K562 treated with DMSO at 1 percent for 12 hours (cell line): ENCODE results near the gene TTC28. TPM values are rescaled to one million over a fixed set of nuclear protein-coding genes. Genes with fewer than 3 reads are reported as not detected.

ENCODE experiments used
- total RNA-seq: library from RNA; unstranded; fragments of 300-600 nt; gene quantifications from 2 replicates; pipeline ENCODE4 v1.2.3, GENCODE V29; 2022; ENCODE audit not compliant: insufficient read depth

Gene TTC28
- total RNA-seq: 2.2 and 13.3 TPM in 2 replicates

DNA sequence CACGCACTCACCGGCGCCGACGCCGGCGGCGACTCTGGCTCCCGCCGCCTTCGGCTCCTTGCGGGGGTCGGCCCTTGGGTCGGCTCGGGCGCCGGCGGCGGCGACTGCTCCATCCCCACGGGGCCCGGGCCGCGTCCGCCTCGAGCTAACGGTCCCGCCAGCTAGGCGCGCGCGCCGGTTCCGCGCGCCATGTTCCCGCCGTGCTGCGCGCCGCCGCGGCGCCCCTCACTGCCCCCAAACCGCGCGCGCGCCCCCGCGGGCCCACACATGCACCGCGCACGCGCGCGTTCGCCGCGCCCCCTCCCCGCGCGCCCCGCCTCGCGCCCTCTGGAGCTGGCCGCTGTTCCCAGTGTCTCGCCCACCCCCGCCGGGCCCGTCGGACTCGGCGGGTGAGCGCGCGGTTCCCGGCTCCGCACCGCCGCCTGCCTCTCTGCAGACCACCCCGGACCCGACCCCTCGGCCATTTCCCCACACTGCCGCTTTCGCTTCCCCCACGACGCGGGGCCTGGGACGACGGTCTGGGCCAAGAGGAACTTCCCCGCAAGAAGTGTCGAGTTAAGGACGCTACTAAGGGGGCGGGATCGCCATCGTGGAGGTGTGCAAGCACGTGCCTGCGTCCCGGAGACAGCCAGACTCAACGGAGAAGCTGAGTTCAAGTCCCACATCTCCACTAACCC is at the start of gene TTC28:
Gene TTC28 (minus strand): TSS at position 230 of the 677 bp plus-strand sequence. CDS start 117 bp downstream, at position 113.

Other genes starting within 250 kb of the TTC28 start
- 38.1 and 54.9 TPM in 2 replicates for gene CHEK2, start 62.0 kb upstream of the TTC28 start, total RNA-seq
- gene HSCB, start 62.2 kb upstream of the TTC28 start, total RNA-seq: 8.2 and 12.1 TPM in 2 replicates
- gene CCDC117, start 92.9 kb upstream of the TTC28 start, total RNA-seq: 7.6 and 21.8 TPM in 2 replicates
- 132 and 176 TPM in 2 replicates for gene XBP1, start 120.7 kb upstream of the TTC28 start, total RNA-seq
- gene ZNRF3, start 203.7 kb upstream of the TTC28 start, total RNA-seq: 1.1 and 2.9 TPM in 2 replicates